Activated naive CD4-positive, alpha-beta T cell treated with anti-CD3 and anti-CD28 coated beads, Interleukin-2, amount 50 U/mL, for 24 hours (primary cell): ENCODE measurements around the gene PNMA6F.
"Not testable (repeated sequence)": the region's sequence is repeated elsewhere in the genome, so short reads cannot be mapped to it uniquely, and the experiment has no call there.

Source experiments
- H3K27ac Mint-ChIP-seq: one replicate; pipeline ENCODE4 v1.8.0; 2021; ENCODE audit warnings: mild to moderate bottlenecking, mixed read lengths
- H3K27me3 Mint-ChIP-seq: one replicate; pipeline ENCODE4 v1.8.0; 2021; ENCODE audit warnings: mixed read lengths
- H3K36me3 Mint-ChIP-seq: one replicate; pipeline ENCODE4 v1.8.0; 2021; ENCODE audit warnings: mixed read lengths
- H3K4me1 Mint-ChIP-seq: one replicate; pipeline ENCODE4 v1.8.0; 2021; ENCODE audit warnings: mixed read lengths
- H3K4me3 Mint-ChIP-seq: one replicate; pipeline ENCODE4 v1.8.0; 2021; ENCODE audit warnings: mild to moderate bottlenecking, mixed read lengths
- H3K9me3 Mint-ChIP-seq: one replicate; pipeline ENCODE4 v1.8.0; 2021; ENCODE audit warnings: mixed read lengths

The PNMA6F gene

GRCh38 chrX:153293485-153294071 is 28.0 kb downstream of the PNMA6F start:
- H3K4me1 Mint-ChIP-seq = peaks cover 14% of the 10 kb centered on the region
- H3K4me3 Mint-ChIP-seq = peak overlapping the region; percentile 27
- H3K36me3 Mint-ChIP-seq, H3K27me3 Mint-ChIP-seq, H3K9me3 Mint-ChIP-seq: not testable (repeated sequence)
- peak overlapping the region; percentile 51 for H3K27ac Mint-ChIP-seq

- not testable (repeated sequence) for H3K27ac Mint-ChIP-seq, H3K4me3 Mint-ChIP-seq, H3K27me3 Mint-ChIP-seq, H3K9me3 Mint-ChIP-seq, H3K4me1 Mint-ChIP-seq, H3K36me3 Mint-ChIP-seq
Observed at GRCh38 chrX:153288807-153289206, 32.8 kb downstream of the PNMA6F start.

GRCh38 chrX:153285678-153286077 is 35.9 kb downstream of the PNMA6F start:
- H3K36me3 Mint-ChIP-seq, H3K4me3 Mint-ChIP-seq, H3K4me1 Mint-ChIP-seq, H3K27me3 Mint-ChIP-seq, H3K27ac Mint-ChIP-seq, H3K9me3 Mint-ChIP-seq: not testable (repeated sequence)

GRCh38 chrX:153283982-153284381 is 37.6 kb downstream of the PNMA6F start:
- not testable (repeated sequence) for H3K27me3 Mint-ChIP-seq, H3K9me3 Mint-ChIP-seq, H3K27ac Mint-ChIP-seq, H3K4me1 Mint-ChIP-seq, H3K36me3 Mint-ChIP-seq, H3K4me3 Mint-ChIP-seq

- not testable (repeated sequence) for H3K9me3 Mint-ChIP-seq, H3K4me1 Mint-ChIP-seq, H3K27ac Mint-ChIP-seq, H3K27me3 Mint-ChIP-seq, H3K4me3 Mint-ChIP-seq, H3K36me3 Mint-ChIP-seq
Observed at GRCh38 chrX:153281784-153282183, 39.8 kb downstream of the PNMA6F start.

GRCh38 chrX:153279304-153279703 is 42.3 kb downstream of the PNMA6F start:
- H3K4me1 Mint-ChIP-seq, H3K36me3 Mint-ChIP-seq, H3K4me3 Mint-ChIP-seq, H3K9me3 Mint-ChIP-seq, H3K27me3 Mint-ChIP-seq, H3K27ac Mint-ChIP-seq: not testable (repeated sequence)

- not testable (repeated sequence) for H3K27me3 Mint-ChIP-seq, H3K27ac Mint-ChIP-seq, H3K4me1 Mint-ChIP-seq, H3K4me3 Mint-ChIP-seq, H3K36me3 Mint-ChIP-seq, H3K9me3 Mint-ChIP-seq
Observed at GRCh38 chrX:153276049-153276448, 45.5 kb downstream of the PNMA6F start.

GRCh38 chrX:153275418-153275817 is 46.1 kb downstream of the PNMA6F start:
- H3K27ac Mint-ChIP-seq, H3K36me3 Mint-ChIP-seq, H3K9me3 Mint-ChIP-seq, H3K4me1 Mint-ChIP-seq, H3K27me3 Mint-ChIP-seq, H3K4me3 Mint-ChIP-seq: not testable (repeated sequence)

GRCh38 chrX:153272584-153272983 is 49.0 kb downstream of the PNMA6F start:
- H3K27ac Mint-ChIP-seq, H3K4me3 Mint-ChIP-seq, H3K36me3 Mint-ChIP-seq, H3K27me3 Mint-ChIP-seq, H3K9me3 Mint-ChIP-seq, H3K4me1 Mint-ChIP-seq: not testable (repeated sequence)

- not testable (repeated sequence) for H3K27ac Mint-ChIP-seq, H3K27me3 Mint-ChIP-seq, H3K4me1 Mint-ChIP-seq, H3K4me3 Mint-ChIP-seq, H3K9me3 Mint-ChIP-seq, H3K36me3 Mint-ChIP-seq
Observed at GRCh38 chrX:153272070-153272469, 49.5 kb downstream of the PNMA6F start.
